Right lung (tissue), 5 donors: Measurements from ENCODE around the gene ZP1. TPM values are rescaled to one million over a fixed set of nuclear protein-coding genes. Genes with fewer than 3 reads are reported as not detected.
A peak's percentile ranks its signal among the peaks of the same experiment; 100 is the strongest.

Experiments used
- DNase-seq, 2 donors: peaks; one replicate each; pipeline ENCODE4 v3.0.0-alpha.2; 2013
- polyA plus RNA-seq, 5 donors: library from polyadenylated mRNA; unstranded; fragments of 120-200 nt; gene quantifications; one replicate each; pipeline versions ENCODE4 v1.2.1 to v1.2.3, GENCODE V29; 2013; ENCODE audit warnings: inconsistent platforms in 1 of 5, low replicate concordance in 1 of 5; ENCODE audit not compliant: insufficient read length in 5 of 5, insufficient read depth in 1 of 5

ZP1 gene
- polyA plus RNA-seq, 5 donors: not detected

GRCh38 chr11:60858731-60859464, 8.4 kb upstream of the ZP1 start:
- DNase-seq: no peak

DNA sequence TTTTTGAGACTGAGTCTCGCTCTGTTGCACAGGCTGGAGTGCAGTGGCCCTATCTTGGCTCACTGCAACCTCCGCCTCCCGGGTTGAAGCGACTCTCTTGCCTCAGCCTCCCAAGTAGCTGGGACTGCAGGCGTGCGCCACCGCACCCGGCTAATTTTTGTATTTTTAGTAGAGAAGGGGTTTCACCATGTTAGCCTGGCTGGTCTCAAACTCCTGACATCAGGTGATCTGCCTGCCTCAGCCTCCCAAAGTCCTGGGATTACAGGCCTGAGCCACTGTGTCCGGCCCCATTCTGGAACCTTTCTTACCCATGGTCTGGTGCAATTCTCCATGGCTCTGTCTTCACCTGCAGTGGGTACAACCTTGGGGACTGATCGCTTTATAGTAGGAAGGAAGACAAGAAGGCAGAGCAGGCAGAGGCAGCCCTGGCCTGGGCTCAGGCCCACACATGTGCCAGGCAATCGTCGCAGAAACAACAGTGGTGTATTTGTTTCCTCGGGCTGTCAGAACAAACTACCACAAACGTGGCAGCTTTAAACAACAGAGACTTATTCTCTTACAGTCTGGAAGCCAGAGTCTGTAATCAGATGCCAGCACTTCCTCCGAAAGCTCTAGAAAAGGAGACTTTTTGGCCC, 7.6 kb upstream of the ZP1 start:
- DNase-seq: no peak

- DNase-seq: no peak
These were observed 6.4 kb upstream of the ZP1 start for GRCh38 chr11:60860943-60861342.

- DNase-seq: no peak
These were observed 5.2 kb upstream of the ZP1 start for GRCh38 chr11:60862171-60862570.

- DNase-seq: no peak
These were observed 3.5 kb upstream of the ZP1 start for GRCh38 chr11:60863550-60864521.

DNA sequence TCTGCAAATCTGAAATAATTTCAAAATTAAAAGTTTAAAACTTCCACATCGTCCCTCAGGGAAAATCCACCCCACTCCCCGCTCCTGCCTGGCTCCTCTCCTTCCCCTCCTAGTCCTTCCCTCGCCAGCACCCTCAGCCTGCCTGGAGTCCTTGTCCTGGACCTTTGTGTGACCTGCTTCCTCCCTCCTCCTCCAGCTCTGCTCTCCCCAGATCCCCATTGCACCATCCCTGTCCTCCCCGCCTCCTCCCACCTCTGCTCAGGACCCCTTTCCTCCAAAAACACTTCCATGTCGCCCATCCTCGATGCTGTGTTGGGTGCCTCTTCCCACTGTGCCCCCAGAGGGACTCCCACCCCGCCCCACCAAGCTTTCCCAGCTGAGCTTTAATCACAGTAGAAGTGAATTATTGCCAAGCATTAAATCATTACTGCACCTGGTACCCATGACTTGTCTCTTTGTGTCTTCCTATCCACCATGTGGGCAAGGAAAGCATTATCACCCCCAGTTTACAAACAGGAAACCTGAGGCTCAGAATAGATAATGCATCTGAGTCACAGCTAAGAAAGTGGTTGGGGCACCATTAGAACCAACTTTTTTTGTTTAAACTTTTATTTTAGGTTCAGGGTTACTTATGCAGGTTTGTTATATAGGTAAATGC, 2.4 kb upstream of the ZP1 start:
- DNase-seq: no peak

DNA sequence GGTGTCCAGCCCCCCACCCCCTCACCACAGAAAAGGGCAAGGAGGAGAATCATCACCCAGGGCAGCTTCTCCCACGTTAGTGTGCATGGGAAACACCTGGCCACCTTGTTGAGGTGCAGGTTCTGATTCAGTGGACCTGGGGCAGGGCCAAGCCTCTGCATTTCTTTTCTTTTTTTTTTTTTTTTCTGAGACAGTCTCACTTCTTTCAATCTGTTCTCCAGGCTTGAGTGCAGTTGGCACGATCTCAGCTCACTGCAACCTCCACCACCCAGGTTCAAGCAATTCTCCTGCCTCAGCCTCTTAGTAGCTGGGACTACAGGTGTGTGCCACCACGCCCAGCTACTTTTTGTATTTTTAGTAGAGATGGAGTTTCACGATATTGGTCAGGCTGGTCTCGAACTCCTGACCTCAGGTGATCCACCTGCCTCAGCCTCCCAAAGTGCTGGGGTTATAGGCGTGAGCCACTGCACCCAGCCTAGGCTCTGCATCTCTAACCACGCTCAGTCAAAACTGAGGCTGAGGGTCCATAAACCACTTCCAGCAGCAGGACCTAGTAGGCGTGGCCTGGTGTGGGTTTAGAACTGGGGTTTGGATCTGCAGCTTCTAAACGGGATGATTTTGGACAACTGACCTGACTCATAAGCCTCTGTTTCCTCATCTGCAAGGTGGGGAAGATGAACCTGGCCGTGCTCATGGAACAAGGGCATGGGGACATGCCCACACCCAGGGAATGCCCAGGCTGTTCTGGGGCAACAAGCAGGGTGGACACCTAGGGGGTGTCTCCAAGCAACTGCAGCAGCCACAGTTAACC, 734 bp downstream of the ZP1 start:
- DNase-seq: no peak

GRCh38 chr11:60868682-60869450, 1.5 kb downstream of the ZP1 start:
- no peak for DNase-seq

GRCh38 chr11:60869451-60869825, 2.1 kb downstream of the ZP1 start:
- no peak for DNase-seq

DNA sequence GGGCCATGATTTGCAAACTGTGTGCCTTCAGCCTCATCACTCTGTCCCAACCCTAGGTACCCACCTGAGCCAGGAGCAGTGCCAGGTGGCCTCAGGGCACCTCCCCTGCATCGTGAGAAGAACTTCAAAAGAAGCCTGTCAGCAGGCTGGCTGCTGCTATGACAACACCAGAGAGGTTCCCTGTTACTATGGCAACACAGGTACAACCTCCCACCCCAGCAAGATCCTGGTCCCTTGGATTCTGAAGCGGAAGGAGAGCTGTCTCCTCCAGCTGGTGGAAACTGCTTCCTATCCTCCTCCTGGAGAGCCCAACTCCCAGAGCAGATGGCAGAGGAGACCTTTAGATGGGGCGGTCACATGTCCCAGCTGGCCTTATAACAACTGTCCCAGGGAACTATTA, 2.9 kb downstream of the ZP1 start:
- DNase-seq: no peak

DNA sequence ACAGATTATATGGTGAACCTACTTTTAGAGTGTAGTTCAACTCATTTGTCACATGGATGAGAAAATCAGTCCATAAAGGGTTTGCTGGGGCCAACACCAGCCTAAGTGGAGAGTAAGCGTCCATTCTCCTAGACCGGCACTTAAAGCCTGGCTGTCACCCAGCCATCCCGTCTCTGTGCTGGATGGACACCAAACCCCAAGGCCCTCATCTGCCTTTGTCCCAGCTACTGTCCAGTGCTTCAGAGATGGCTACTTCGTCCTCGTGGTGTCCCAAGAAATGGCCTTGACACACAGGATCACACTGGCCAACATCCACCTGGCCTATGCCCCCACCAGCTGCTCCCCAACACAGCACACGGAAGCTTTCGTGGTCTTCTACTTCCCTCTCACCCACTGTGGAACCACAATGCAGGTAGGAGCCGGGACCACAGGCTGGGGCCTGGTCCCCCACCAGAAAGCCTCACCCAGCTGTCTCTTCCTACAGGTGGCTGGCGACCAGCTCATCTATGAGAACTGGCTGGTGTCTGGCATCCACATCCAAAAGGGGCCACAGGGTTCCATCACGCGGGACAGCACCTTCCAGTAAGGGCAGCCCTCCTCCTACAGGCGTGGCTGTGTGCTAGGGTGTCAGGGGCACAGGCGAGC, 3.5 kb downstream of the ZP1 start:
- no peak for DNase-seq

DNA sequence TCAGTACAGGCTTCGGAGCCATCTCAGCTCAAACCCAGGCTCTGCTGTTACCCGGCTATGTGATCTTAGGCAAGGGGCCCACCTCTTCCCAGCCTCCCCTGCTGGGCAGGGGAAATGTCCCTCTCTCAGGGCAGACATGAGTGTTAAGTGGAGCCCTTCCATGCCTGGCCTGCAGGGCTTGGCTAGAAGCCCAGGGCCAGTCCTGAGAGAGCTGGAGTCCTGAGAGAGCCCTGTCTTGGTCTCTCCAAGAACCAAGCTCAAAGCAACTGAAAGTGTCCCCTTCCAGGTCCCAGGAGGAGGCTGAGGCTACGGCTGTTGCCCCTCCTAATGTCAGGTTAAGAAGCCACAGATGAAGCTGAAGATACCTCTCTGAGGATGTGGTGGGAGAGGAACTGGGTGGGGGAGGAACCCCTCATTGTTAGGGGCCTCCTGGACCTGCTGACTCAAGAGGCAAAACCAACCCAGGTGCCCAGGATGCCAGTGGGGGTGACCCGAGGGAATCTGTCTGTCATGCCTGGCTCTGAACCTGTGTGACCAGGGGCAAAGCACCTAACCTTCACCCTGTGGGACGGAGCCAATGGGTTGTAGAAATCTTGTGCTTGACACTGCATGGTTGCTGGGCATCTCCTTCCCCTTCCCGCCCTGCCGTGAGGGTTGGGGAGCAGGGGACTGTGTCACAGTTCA, 4.2 kb downstream of the ZP1 start:
- no peak for DNase-seq

DNA sequence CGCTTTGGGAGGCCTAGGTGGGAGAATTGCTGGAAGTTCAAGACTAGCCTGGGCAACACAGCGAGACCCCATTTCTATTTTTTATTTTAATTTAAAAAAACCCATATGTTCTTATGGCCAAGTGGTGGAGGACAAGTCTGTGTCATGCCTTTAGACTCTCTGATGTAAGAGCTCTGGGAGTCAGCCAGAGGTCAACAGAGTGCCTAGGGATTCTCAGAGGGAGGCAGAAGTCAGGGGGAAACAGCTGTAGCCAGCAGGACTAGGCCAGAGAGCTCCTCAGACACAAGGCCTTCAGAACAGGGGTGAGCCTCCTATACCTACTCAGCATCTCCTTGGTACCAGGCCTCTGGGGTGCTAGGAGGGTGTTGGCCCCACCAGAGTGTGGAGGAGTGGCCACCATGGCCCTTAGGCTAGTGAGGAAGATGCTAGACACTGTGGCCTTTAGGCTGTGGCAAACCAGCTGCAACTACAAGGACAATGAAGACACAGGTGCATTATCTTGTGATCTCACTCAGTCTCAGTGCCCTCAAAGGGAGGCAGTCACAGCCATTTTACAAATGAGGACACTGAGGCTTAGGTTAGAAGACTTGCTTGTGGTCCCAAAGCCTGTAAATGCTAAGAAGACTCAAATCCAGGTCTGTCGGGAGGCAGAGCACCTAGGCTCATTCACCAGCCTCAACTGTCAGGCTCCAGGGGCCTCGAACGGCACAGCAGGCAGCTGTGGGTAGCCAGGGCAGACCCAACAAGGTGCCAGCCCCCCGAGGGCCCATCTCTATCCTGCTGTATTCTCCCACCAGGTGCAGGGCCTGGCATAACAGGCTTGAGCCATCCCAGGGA, 5.0 kb downstream of the ZP1 start:
- peak in 1 of 2 donors; percentile 37 for DNase-seq

GRCh38 chr11:60872961-60873524, 5.7 kb downstream of the ZP1 start:
- no peak for DNase-seq

- DNase-seq: no peak
These were observed 6.2 kb downstream of the ZP1 start for GRCh38 chr11:60873533-60873932.

DNA sequence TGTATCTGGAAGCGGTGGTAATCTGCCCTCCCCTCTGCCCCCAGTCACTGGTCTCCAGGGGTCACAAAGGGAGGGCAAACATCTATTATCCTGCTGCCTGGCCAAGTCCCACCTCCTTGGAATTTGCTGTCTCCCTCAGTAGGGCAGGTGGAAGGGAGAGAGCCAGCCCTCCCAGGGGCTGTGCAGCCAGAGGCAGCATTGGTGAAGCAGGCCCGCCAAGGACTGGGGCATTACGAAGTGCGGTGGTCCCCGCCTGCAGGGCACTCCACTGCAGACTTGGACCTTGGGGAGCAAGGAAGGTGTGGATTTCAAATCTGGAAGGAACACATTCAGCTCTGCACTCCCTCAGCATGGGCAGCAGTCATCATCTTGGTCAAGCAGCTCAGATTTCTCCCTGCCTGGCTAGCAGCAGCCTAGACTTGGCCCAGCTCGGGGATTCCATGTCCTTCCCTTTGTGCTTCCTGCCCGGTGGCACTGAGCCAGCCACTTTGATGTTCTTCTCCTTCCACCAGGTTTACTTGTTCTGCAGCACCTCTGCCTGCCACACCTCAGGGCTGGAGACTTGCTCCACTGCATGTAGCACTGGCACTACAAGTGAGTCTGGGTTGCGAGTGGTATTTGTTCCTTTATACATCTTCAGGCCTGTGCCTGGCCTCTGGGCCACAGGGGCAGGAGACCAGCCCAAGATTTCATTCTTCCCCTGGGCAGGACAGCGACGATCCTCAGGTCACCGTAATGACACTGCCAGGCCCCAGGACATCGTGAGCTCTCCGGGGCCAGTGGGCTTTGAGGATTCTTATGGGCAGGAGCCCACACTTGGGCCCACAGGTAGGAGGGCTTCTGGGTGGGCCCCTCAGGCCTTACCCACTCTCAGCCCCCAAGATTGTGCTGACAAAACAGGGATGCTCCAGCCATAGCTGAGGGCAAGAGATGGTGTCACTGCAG, 7.4 kb downstream of the ZP1 start:
- no peak for DNase-seq
